ENCODE measurements around the gene SLC29A4.

DNA sequence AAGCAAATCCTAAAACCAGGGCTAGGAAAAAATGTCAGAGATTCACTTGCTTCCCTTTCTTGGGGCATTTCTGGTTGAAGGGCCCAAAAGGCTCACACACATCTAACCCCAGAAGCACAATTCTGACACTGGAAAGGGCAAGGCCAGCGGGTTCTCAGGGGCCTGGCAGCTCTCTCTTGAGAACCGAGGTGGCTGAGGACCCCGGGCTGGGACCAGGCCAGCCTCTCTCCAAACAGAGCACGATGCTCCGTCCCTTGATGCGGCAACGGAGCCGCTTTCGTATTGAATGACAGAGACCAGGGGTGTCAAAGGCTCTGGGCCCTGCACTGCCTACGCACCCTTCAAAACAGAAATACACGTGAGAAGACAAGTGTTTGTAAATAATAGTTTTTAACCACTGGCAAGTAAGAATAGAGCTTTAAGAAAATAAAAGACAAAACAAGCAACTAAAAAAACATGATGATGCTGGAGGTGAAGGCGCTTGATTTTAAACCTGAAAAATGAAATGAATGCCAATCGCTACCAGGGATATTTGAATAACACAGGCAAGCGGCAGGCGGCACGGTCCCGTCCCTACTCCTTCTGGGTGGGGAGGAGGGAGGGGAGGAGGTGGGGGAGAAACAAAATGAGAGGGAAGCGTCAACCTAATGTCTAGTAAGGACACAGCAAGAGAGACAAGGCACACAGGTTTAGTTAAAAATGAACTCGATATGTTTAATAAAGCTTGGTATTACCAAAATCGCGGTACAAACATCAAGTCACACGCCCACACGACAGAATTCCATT, 68.0 kb downstream of the SLC29A4 start:
- TF ChIP-seq, protein P1, sequence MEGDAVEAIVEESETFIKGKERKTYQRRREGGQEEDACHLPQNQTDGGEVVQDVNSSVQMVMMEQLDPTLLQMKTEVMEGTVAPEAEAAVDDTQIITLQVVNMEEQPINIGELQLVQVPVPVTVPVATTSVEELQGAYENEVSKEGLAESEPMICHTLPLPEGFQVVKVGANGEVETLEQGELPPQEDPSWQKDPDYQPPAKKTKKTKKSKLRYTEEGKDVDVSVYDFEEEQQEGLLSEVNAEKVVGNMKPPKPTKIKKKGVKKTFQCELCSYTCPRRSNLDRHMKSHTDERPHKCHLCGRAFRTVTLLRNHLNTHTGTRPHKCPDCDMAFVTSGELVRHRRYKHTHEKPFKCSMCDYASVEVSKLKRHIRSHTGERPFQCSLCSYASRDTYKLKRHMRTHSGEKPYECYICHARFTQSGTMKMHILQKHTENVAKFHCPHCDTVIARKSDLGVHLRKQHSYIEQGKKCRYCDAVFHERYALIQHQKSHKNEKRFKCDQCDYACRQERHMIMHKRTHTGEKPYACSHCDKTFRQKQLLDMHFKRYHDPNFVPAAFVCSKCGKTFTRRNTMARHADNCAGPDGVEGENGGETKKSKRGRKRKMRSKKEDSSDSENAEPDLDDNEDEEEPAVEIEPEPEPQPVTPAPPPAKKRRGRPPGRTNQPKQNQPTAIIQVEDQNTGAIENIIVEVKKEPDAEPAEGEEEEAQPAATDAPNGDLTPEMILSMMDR (conservative IDR thresholded peaks at IDR 0.05; ENCODE audit: low read depth, low read length): no peak
- no peak for TF ChIP-seq EZH2 (IDR thresholded peaks at IDR 0.05; ENCODE audit: low read length, unreplicated experiment)

All from PC-3 (cell line).